IPS-18a (cell line): ENCODE results near the gene KPTN.
"Not testable (repeated sequence)": the region's sequence is repeated elsewhere in the genome, so short reads cannot be mapped to it uniquely, and the experiment has no call there.

Source experiments
- H3K27ac ChIP-seq: one replicate; pipeline ENCODE4 v1.5.1; 2013; ENCODE audit warnings: low read length
- H3K27me3 ChIP-seq: one replicate; pipeline ENCODE4 v1.6.1; 2013; ENCODE audit warnings: mild to moderate bottlenecking, low read length; ENCODE audit not compliant: control insufficient read depth, insufficient read depth
- H3K36me3 ChIP-seq: one replicate; pipeline ENCODE4 v1.6.1; 2013; ENCODE audit warnings: low read depth, low read length; ENCODE audit not compliant: control insufficient read depth
- H3K4me1 ChIP-seq: one replicate; pipeline ENCODE4 v1.6.1; 2013; ENCODE audit warnings: low read depth, low read length; ENCODE audit not compliant: control insufficient read depth
- H3K4me3 ChIP-seq: one replicate; pipeline ENCODE4 v1.5.1; 2013; ENCODE audit warnings: low read length
- H3K9ac ChIP-seq: one replicate; pipeline ENCODE4 v1.6.1; 2013; ENCODE audit warnings: mild to moderate bottlenecking, low read length, moderate library complexity
- H3K9me3 ChIP-seq: one replicate; pipeline ENCODE4 v1.6.1; 2013; ENCODE audit warnings: low read depth, low read length; ENCODE audit not compliant: control insufficient read depth

Gene KPTN

GRCh38 chr19:47487551-47488515 is 3.8 kb upstream of the KPTN start:
- H3K27me3 ChIP-seq, result no peaks in the 10 kb centered on the region
- no peak overlapping the region for H3K9ac ChIP-seq
- H3K4me1 ChIP-seq, result no peaks in the 10 kb centered on the region
- H3K36me3 ChIP-seq, result peaks cover 15% of the 10 kb centered on the region
- H3K4me3 ChIP-seq, result no peak overlapping the region
- no peak overlapping the region for H3K27ac ChIP-seq
- H3K9me3 ChIP-seq, result no peaks in the 10 kb centered on the region

GRCh38 chr19:47486900-47487299 is 2.9 kb upstream of the KPTN start:
- H3K4me1 ChIP-seq, result no peaks in the 10 kb centered on the region
- no peak overlapping the region for H3K27ac ChIP-seq

GRCh38 chr19:47486220-47486619 is 2.2 kb upstream of the KPTN start:
- H3K27me3 ChIP-seq, H3K4me1 ChIP-seq, H3K4me3 ChIP-seq, H3K9ac ChIP-seq, H3K9me3 ChIP-seq, H3K36me3 ChIP-seq, H3K27ac ChIP-seq: not testable (repeated sequence)

More at GRCh38 chr19:47486900-47487299, 2.9 kb upstream of the KPTN start:
- H3K9ac ChIP-seq, result no peak overlapping the region
- peaks cover 15% of the 10 kb centered on the region for H3K36me3 ChIP-seq
- H3K9me3 ChIP-seq, result no peaks in the 10 kb centered on the region
- H3K27me3 ChIP-seq, result no peaks in the 10 kb centered on the region
- no peak overlapping the region for H3K4me3 ChIP-seq

- H3K9ac ChIP-seq, result no peak overlapping the region
- H3K4me3 ChIP-seq, result peak overlapping the region; percentile 86
- no peak overlapping the region for H3K27ac ChIP-seq
Measured at GRCh38 chr19:47485210-47485609, 1.2 kb upstream of the KPTN start.

GRCh38 chr19:47483200-47483599 is 819 bp downstream of the KPTN start:
- no peak overlapping the region for H3K9ac ChIP-seq
- no peaks in the 10 kb centered on the region for H3K27me3 ChIP-seq
- peak overlapping the region; percentile 86 for H3K4me3 ChIP-seq
- no peak overlapping the region for H3K27ac ChIP-seq
- no peaks in the 10 kb centered on the region for H3K9me3 ChIP-seq
- H3K36me3 ChIP-seq, result no peaks in the 10 kb centered on the region
- H3K4me1 ChIP-seq, result no peaks in the 10 kb centered on the region

More at GRCh38 chr19:47485210-47485609, 1.2 kb upstream of the KPTN start:
- Histone ChIP-seq H3K4me1 (no peaks in the 10 kb centered on the region), H3K36me3 (peaks cover 6% of the 10 kb centered on the region), H3K9me3 (no peaks in the 10 kb centered on the region), H3K27me3 (no peaks in the 10 kb centered on the region)

GRCh38 chr19:47481460-47482052 is 2.5 kb downstream of the KPTN start:
- no peak overlapping the region for H3K9ac ChIP-seq
- H3K9me3 ChIP-seq, result no peaks in the 10 kb centered on the region
- H3K4me1 ChIP-seq, result no peaks in the 10 kb centered on the region
- no peak overlapping the region for H3K27ac ChIP-seq
- H3K27me3 ChIP-seq, result no peaks in the 10 kb centered on the region
- H3K4me3 ChIP-seq, result no peak overlapping the region
- H3K36me3 ChIP-seq, result no peaks in the 10 kb centered on the region

GRCh38 chr19:47480658-47481057 is 3.4 kb downstream of the KPTN start:
- peak overlapping the region; percentile 48 for H3K4me3 ChIP-seq
- H3K4me1 ChIP-seq, result no peaks in the 10 kb centered on the region
- H3K9me3 ChIP-seq, result no peaks in the 10 kb centered on the region
- no peaks in the 10 kb centered on the region for H3K27me3 ChIP-seq
- no peak overlapping the region for H3K27ac ChIP-seq
- H3K36me3 ChIP-seq, result no peaks in the 10 kb centered on the region
- H3K9ac ChIP-seq, result no peak overlapping the region

- no peak overlapping the region for H3K9ac ChIP-seq
- H3K4me3 ChIP-seq, result peak overlapping the region; percentile 66
- no peaks in the 10 kb centered on the region for H3K9me3 ChIP-seq
- H3K27ac ChIP-seq, result no peak overlapping the region
- H3K4me1 ChIP-seq, result no peaks in the 10 kb centered on the region
- no peaks in the 10 kb centered on the region for H3K36me3 ChIP-seq
- no peaks in the 10 kb centered on the region for H3K27me3 ChIP-seq
Measured at GRCh38 chr19:47479701-47480503, 4.1 kb downstream of the KPTN start.

- Histone ChIP-seq H3K9me3 (no peaks in the 10 kb centered on the region), H3K9ac (no peak overlapping the region), H3K4me3 (no peak overlapping the region)
Measured at GRCh38 chr19:47476438-47476972, 7.5 kb downstream of the KPTN start.

GRCh38 chr19:47475465-47475864 is 8.6 kb downstream of the KPTN start:
- Histone ChIP-seq H3K9me3 (no peaks in the 10 kb centered on the region), H3K36me3 (no peaks in the 10 kb centered on the region), H3K27ac (no peak overlapping the region), H3K4me1 (no peaks in the 10 kb centered on the region), H3K4me3 (no peak overlapping the region), H3K9ac (no peak overlapping the region), H3K27me3 (peaks cover 10% of the 10 kb centered on the region)

More at GRCh38 chr19:47476438-47476972, 7.5 kb downstream of the KPTN start:
- Histone ChIP-seq H3K27me3 (no peaks in the 10 kb centered on the region), H3K27ac (no peak overlapping the region), H3K36me3 (no peaks in the 10 kb centered on the region), H3K4me1 (no peaks in the 10 kb centered on the region)

GRCh38 chr19:47473336-47473735 is 10.7 kb downstream of the KPTN start:
- H3K27me3 ChIP-seq, result peaks cover 14% of the 10 kb centered on the region
- no peaks in the 10 kb centered on the region for H3K9me3 ChIP-seq
- H3K36me3 ChIP-seq, result no peaks in the 10 kb centered on the region

More at GRCh38 chr19:47473336-47473735, 10.7 kb downstream of the KPTN start:
- Histone ChIP-seq H3K4me1 (peaks cover 6% of the 10 kb centered on the region), H3K9ac (no peak overlapping the region), H3K4me3 (no peak overlapping the region), H3K27ac (no peak overlapping the region)
